GM12865 (cell line): ENCODE measurements around the gene PKD2L1.
"Not testable (repeated sequence)": the region's sequence is repeated elsewhere in the genome, so short reads cannot be mapped to it uniquely, and the experiment has no call there.

Source experiments
- DNase-seq: peaks from one replicate; pipeline ENCODE4 v3.0.0; 2010; ENCODE audit warnings: low read depth
- H3K4me3 ChIP-seq: 2 replicates; pipeline ENCODE4 v1.5.1; 2011; ENCODE audit warnings: mild to moderate bottlenecking, low read depth, low read length, control low read depth
- CTCF ChIP-seq: IDR thresholded peaks from 2 replicates; pipeline ENCODE4 v1.5.1; 2011; ENCODE audit warnings: low read length, control low read depth, low read depth, inconsistent platforms; ENCODE audit not compliant: insufficient read depth; ENCODE audit errors: missing control alignments

The PKD2L1 gene

GRCh38 chr10:100330079-100330478, at the start of gene PKD2L1:
Gene PKD2L1, minus strand, starts transcription at chr10:100330228. Its CDS starts 125 bp downstream, at chr10:100330103.
- no peak for DNase-seq
- no peak for TF ChIP-seq CTCF
- no peak within 1 kb of the TSS for H3K4me3 ChIP-seq

GRCh38 chr10:100377830-100378229, 47.8 kb upstream of the PKD2L1 start:
- peak; percentile 74 for DNase-seq
- no peak overlapping the region for H3K4me3 ChIP-seq
- TF ChIP-seq CTCF: no peak

- not testable (repeated sequence) for H3K4me3 ChIP-seq, DNase-seq
Measured at GRCh38 chr10:100376656-100377055, 46.6 kb upstream of the PKD2L1 start.

GRCh38 chr10:100374677-100375353, 44.8 kb upstream of the PKD2L1 start:
- peak overlapping the region; percentile 83 for H3K4me3 ChIP-seq
- DNase-seq: not testable (repeated sequence)

GRCh38 chr10:100374200-100374655, 44.2 kb upstream of the PKD2L1 start:
- peak; percentile 16 for DNase-seq
- H3K4me3 ChIP-seq: peak overlapping the region; percentile 83
- no peak for TF ChIP-seq CTCF

GRCh38 chr10:100373298-100374199, 43.5 kb upstream of the PKD2L1 start:
- peak; percentile 98 for DNase-seq
- H3K4me3 ChIP-seq: peak overlapping the region; percentile 83
- TF ChIP-seq CTCF: no peak

- no peak for TF ChIP-seq CTCF
- peak overlapping the region; percentile 83 for H3K4me3 ChIP-seq
- DNase-seq: no peak
Measured at GRCh38 chr10:100372415-100373297, 42.6 kb upstream of the PKD2L1 start.
